ENCODE results near the gene HIC1.
A peak's percentile ranks its signal among the peaks of the same experiment; 100 is the strongest.

The HIC1 gene

GRCh38 chr17:2058586-2059546 lies 4.0 kb downstream of the HIC1 start:
- FAIRE-seq (peak; percentile 94), DNase-seq (ENCODE audit: insufficient read length) (peak; percentile 81)
- TF ChIP-seq POLR2A (IDR thresholded peaks at IDR 0.05; ENCODE audit: low read depth, low read length) (peak; percentile 46; the same call in 1 of the 2 replicates), TAF1 (IDR thresholded peaks at IDR 0.05; ENCODE audit: borderline replicate concordance, low read depth, low read length) (0 out of 2 replicates have a peak, but pooled peaks have one; percentile 33), POLR2AphosphoS5 (IDR thresholded peaks at IDR 0.05; ENCODE audit: low read depth, low read length) (no peak; the same call in none of the 2 replicates)

- DNase-seq (ENCODE audit: insufficient read length): no peak
- TF ChIP-seq TAF1 (IDR thresholded peaks at IDR 0.05; ENCODE audit: borderline replicate concordance, low read depth, low read length) (no peak), POLR2AphosphoS5 (IDR thresholded peaks at IDR 0.05; ENCODE audit: low read depth, low read length) (peak; percentile 68; the same call in 1 of the 2 replicates), POLR2A (IDR thresholded peaks at IDR 0.05; ENCODE audit: low read depth, low read length) (no peak)
- no peak for FAIRE-seq
Measured at GRCh38 chr17:2059547-2060384, 4.9 kb downstream of the HIC1 start.

GRCh38 chr17:2060385-2060658 lies 5.4 kb downstream of the HIC1 start:
- FAIRE-seq (no peak), DNase-seq (ENCODE audit: insufficient read length) (no peak)
- TF ChIP-seq TAF1 (IDR thresholded peaks at IDR 0.05; ENCODE audit: borderline replicate concordance, low read depth, low read length) (no peak), POLR2AphosphoS5 (IDR thresholded peaks at IDR 0.05; ENCODE audit: low read depth, low read length) (no peak), POLR2A (IDR thresholded peaks at IDR 0.05; ENCODE audit: low read depth, low read length) (no peak)

GRCh38 chr17:2060681-2061440 lies 6.0 kb downstream of the HIC1 start:
- peak; percentile 61; the same call in 1 of the 2 replicates for TF ChIP-seq POLR2AphosphoS5 (IDR thresholded peaks at IDR 0.05; ENCODE audit: low read depth, low read length)
- TF ChIP-seq TAF1 (IDR thresholded peaks at IDR 0.05; ENCODE audit: borderline replicate concordance, low read depth, low read length): no peak
- TF ChIP-seq POLR2A (IDR thresholded peaks at IDR 0.05; ENCODE audit: low read depth, low read length): peak; percentile 64
- DNase-seq (ENCODE audit: insufficient read length) (no peak), FAIRE-seq (peak; percentile 78)

GRCh38 chr17:2061441-2061958 lies 6.6 kb downstream of the HIC1 start:
- TF ChIP-seq POLR2A (IDR thresholded peaks at IDR 0.05; ENCODE audit: low read depth, low read length) (no peak), POLR2AphosphoS5 (IDR thresholded peaks at IDR 0.05; ENCODE audit: low read depth, low read length) (0 out of 2 replicates have a peak, but pooled peaks have one; percentile 65)
- FAIRE-seq (no peak), DNase-seq (ENCODE audit: insufficient read length) (no peak)

GRCh38 chr17:2062571-2063183 lies 7.8 kb downstream of the HIC1 start:
- FAIRE-seq (no peak), DNase-seq (ENCODE audit: insufficient read length) (no peak)
- TF ChIP-seq TAF1 (IDR thresholded peaks at IDR 0.05; ENCODE audit: borderline replicate concordance, low read depth, low read length) (no peak), POLR2AphosphoS5 (IDR thresholded peaks at IDR 0.05; ENCODE audit: low read depth, low read length) (peak; percentile 87), POLR2A (IDR thresholded peaks at IDR 0.05; ENCODE audit: low read depth, low read length) (peak; percentile 55)

GRCh38 chr17:2063261-2064146 lies 8.6 kb downstream of the HIC1 start:
- no peak for TF ChIP-seq TAF1 (IDR thresholded peaks at IDR 0.05; ENCODE audit: borderline replicate concordance, low read depth, low read length)
- peak; percentile 51; the same call in 1 of the 2 replicates for TF ChIP-seq POLR2A (IDR thresholded peaks at IDR 0.05; ENCODE audit: low read depth, low read length)
- FAIRE-seq (peak; percentile 78), DNase-seq (ENCODE audit: insufficient read length) (no peak)

GRCh38 chr17:2064147-2064489 lies 9.2 kb downstream of the HIC1 start:
- no peak for TF ChIP-seq TAF1 (IDR thresholded peaks at IDR 0.05; ENCODE audit: borderline replicate concordance, low read depth, low read length)
- TF ChIP-seq POLR2A (IDR thresholded peaks at IDR 0.05; ENCODE audit: low read depth, low read length): no peak
- TF ChIP-seq POLR2AphosphoS5 (IDR thresholded peaks at IDR 0.05; ENCODE audit: low read depth, low read length): no peak
- no peak for FAIRE-seq

GRCh38 chr17:2064520-2064971 lies 9.6 kb downstream of the HIC1 start:
- TF ChIP-seq POLR2AphosphoS5 (IDR thresholded peaks at IDR 0.05; ENCODE audit: low read depth, low read length) (no peak), TAF1 (IDR thresholded peaks at IDR 0.05; ENCODE audit: borderline replicate concordance, low read depth, low read length) (no peak), POLR2A (IDR thresholded peaks at IDR 0.05; ENCODE audit: low read depth, low read length) (no peak; the same call in none of the 2 replicates)
- FAIRE-seq: no peak
- no peak for DNase-seq (ENCODE audit: insufficient read length)

More at GRCh38 chr17:2064147-2064489, 9.2 kb downstream of the HIC1 start:
- DNase-seq (ENCODE audit: insufficient read length): no peak

All from GM12892 (cell line).